CD4-positive, alpha-beta T cell treated with Interleukin-17A for 4 hours (primary cell): ENCODE results near the gene KLHL29.
A peak's percentile ranks its signal among the peaks of the same experiment; 100 is the strongest.

Experiments
- DNase-seq: peaks from one replicate; pipeline ENCODE4 v3.0.0-alpha.2; 2020; ENCODE audit warnings: mixed read lengths

KLHL29 gene

GRCh38 chr2:23518481-23519333 is 133.7 kb downstream of the KLHL29 start:
- DNase-seq = no peak

GRCh38 chr2:23519334-23519651 is 134.3 kb downstream of the KLHL29 start:
- DNase-seq = no peak

DNA sequence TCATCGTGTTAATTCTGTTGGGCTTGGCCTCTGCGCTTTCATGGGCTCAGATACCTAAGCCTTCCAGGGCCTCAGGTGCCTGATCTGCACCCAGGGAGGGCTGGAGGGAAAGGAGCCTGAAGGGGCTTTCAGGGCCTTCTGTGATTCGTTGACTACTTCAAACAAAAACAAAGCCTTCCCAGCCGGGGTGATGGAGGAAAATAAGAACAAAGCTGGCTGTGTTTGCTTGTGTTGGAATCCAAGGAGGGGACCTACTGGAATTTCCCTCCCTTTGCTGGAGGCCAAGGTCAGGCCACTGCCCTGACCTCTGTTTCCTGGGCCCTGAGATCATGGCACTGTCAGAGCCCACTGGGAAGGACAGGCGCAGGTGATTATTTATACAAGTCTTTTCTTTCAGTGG is 135.3 kb downstream of the KLHL29 start:
- no peak for DNase-seq

DNA sequence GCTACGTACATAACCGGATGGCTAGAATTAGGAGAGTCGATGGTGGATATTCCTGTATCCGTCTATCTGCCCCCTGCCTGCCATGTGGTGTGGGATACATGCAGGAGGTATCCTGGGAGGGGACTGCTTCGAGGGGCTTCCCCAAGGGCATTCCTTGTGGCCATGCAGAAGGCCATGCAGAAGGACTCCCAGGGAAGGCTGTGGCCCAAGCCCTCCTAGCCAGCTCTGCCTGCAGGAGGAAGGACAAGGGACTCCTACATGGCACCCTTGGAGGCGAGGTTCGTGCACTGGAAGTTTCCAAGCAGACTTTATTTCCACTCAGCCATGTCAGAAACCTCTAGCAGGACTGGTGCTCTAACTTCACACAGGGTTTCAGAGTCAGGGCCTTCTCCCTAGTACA is 136.1 kb downstream of the KLHL29 start:
- DNase-seq = no peak

DNA sequence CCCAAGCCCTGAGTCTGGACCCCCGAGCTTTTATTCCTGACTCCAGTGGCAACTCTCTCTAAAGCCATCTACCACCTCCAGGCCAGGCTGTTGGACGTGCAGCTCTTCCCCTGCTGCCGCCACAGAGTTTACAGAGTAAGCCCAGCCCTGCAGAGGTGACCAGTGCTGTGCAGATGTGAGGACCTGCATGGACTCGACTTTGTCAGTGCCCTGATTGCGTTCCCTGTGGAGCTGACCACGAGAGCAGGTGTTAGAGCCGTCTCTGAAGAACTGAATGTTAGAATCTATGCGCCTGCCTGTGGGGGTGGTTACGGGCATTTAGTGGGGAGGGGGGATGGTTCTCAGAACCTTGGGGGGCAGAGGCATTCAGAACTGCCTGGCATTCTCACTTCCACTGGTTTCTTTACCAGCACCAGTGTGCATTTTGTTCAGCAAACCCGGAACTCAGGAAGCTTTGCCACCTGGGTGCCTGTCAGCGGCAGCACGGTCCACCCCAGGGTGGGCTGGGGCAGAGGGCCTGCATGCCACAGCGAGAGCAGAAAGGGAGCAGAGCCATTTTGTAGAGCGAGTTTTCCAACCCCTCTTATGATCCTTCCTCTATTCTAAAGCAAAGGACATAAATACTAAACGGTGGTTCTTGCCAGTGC is 137.9 kb downstream of the KLHL29 start:
- DNase-seq = no peak

- DNase-seq = no peak
Observed at GRCh38 chr2:23523373-23524260, 138.6 kb downstream of the KLHL29 start.

DNA sequence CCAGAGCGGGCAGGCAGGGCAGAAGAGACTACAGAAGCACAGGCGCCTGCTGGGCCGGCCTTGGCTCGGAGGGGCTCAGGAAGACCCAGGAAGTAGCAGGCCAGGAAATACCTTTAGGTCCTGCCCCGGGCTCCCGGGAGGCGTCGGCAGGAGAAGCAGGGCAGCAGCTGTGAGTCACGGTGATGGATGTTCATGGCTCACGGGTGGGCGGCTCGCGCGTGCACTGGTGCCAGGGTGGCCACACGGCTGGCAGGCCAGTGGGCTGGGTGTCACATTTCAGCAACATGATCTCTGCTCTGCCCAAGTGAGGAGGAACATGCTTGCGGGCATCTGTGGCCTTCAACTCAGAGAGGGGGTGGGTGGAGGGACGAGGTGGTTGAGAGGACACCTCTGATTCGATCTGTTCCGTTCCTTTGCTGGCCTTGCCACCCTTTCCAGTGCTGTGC is 139.3 kb downstream of the KLHL29 start:
- DNase-seq = no peak

DNA sequence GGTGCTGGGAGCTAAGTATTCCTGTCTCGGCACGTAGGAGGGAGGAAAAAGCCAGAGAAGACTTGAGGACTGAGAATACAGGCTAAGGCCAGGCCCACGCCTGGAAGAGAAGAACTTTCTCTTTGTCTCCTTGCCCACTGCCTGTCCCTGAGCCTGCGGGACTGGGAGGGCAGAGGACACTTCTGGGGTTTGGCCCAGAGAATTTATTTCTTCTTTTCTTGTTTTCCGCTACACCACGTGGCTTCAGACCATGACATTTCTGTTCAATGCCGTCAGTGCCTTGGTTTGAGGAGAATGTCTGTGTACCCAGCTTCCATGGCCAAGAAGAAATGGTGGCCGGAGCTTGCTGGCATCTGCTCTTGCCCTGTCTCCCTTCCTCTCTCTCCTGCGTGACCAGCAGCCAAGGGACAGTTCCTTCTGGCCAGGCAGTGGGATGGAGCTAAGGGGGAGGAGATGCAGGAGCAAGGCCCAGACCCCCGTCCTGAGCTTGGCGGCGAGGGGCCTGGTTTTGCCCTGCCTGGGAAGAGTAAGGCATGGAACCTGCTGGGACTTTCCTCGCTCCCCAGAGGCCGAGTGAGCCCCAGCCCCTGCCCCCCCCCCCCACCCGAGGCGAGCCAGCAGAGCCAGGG is 140.3 kb downstream of the KLHL29 start:
- DNase-seq = no peak

DNA sequence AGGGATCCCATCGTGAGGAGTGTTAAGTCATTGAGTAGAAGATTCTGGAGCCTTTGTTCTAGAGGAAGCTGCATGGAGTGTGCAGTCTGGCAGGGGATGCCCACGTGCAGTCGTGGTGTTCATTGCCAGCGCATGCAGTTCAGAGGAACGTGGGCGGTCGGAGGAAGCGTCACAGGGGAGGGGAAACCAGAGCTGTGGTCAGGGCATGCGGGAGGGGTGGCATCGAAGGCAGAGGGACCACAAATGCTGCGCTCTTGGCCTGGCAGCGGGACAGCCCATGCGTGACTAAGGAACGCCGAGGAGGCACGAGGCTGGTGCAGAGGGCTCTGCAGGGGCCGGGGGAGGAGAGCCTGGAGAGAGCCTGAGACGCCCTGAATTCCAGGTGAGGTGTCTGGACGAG is 141.1 kb downstream of the KLHL29 start:
- peak; percentile 34 for DNase-seq

DNA sequence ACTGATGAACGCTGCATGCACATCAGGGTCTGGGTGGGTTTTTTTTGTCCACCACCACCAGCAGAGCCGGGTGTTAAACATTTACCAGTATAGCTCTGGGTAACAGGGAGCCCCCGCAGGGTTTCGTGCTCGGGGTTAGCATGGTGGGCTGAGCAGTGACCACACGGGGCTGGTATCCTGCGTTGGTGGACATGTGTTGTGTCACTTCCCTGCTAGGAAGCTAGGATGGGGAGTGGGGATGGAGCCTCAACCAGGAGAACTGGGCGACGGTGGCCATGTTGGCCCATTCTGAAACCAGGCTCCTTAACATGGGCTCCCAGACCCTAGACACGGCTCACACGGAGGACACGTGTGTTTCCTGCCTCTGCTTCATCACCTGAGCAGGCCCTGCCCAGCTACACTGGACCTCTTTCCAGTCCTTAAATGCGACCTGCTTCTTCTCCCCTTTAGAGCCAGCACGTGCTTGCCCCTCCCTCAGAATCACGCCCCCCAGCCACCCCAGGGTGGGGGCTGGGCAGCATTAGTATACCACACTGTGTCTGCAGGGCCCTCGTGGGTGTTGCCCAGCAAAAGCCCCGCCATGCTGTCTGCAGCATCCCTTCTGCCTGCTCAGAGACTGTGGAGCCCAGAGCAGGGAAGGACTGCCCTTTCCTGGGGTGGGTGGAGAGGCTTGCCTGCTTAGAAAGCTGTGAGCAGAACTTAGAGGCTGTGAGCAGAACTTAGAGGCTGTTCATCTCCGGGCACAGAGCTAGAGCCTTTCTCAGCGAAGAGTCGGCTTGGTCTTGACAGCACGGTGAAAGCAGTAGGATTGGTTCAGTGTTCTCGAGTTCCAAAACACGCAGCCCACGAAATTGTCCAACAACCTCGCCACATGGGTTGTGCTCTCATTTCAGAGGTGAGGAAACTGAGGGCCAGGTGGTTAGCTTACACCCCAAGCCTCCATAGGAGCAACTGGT is 142.1 kb downstream of the KLHL29 start:
- no peak for DNase-seq

DNA sequence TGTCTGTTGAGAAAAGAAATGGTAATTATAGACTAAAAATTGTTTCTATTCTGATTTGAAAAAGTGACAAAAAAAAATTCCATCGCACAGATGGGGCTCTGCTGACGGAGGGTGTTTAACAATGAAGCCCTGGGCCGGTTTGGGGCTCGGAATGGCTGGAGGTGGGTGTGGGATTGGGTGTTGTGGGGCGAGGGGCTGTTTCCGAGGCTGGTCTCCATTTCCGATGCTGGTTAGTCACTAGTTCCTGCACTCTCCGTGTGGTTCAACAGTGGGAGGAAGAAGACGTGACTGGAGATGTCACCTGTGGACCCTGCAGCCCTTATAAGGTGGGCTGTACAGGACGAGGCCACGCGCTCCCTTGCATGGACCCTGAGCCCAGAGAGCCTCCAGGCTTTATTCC is 143.2 kb downstream of the KLHL29 start:
- no peak for DNase-seq

DNA sequence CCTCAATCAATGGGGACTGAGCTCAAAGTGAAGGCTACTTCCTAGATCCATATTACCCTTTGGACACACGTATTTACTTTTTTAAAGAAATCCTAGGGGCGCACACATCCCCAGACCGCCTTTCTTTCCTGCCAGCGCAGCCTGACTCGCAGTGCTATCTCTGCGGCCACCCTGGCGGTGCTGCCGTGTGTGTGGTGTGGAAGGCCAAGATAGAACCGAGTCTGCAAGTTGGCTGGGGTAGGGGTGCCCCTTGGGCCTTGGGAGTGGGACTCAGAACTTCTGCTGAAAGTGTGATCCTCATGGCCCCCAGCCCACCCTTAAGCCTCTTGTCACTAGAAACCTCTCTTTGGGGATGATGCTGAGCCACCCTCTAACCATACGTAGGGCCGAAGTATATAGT is 143.7 kb downstream of the KLHL29 start:
- DNase-seq = no peak

- DNase-seq = no peak
Observed at GRCh38 chr2:23529659-23530058, 144.7 kb downstream of the KLHL29 start.

- DNase-seq = no peak
Observed at GRCh38 chr2:23530206-23530908, 145.4 kb downstream of the KLHL29 start.

GRCh38 chr2:23530909-23531276 is 145.9 kb downstream of the KLHL29 start:
- DNase-seq = no peak

GRCh38 chr2:23531280-23531679 is 146.3 kb downstream of the KLHL29 start:
- no peak for DNase-seq

DNA sequence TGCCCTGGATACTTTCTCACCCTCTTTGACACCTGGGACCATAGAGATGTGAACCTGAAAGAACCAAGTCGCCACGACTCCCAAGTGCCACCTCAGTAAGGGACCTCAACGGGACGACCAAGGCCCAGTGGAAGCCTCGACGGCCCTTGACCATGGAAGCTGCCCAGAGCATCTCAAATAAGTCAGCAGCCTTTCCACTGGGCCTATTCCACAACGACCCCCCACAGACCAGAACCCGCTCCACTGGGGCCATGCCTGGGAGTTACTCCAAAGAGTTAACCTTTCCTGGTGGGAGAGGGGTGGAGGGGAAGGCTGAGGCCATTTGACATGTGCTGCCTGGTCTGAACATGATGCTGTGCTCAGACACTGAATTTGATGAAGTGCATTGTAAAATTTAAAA is 146.9 kb downstream of the KLHL29 start:
- DNase-seq = no peak

DNA sequence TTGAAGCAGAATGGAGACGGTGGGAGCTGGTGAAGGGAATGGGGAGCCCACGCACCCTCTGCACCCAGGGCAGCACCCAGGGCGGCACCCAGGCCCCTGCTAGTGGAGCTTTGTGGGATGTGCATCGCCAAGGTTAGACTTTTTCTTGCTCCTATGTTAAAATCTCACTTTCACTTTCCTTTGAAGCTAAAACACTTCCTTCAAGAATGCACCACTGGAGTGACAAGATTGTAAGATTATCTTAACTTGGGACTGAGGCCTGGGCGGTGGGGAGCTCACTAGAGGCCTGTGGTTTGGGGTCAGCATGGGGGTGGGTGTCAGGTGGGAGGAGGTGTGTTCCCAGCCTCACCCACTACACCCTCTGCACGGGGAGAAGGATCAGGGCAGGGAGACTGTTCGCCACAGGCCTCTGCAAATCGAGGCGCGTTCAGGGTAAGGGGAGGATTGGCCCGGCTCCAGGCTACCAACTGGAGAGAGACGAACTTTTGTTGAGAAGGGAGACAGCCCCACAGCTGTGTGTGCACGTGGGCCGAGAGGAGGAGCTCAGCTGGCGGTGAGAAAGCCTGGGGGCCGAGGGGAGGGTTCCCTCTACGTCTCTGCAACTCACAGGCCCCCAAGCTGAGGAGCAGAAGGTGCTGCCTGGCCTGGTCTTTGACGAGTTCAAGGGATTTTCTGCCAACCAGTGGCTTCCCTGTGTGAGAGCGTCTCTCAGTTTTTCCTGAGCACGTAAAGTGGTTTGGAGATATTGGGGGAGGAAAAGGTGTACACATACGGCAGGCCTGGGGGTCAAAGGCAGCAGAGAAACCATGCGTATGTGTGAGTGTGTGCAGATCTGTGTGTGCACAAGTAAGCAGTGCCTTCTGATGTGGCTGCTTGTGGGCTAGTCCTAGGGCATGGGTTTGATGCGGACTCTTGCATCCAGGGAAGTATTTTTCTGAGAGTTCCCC is 147.7 kb downstream of the KLHL29 start:
- DNase-seq = peak; percentile 64

GRCh38 chr2:23533338-23533695 is 148.3 kb downstream of the KLHL29 start:
- peak; percentile 10 for DNase-seq

GRCh38 chr2:23534771-23535170 is 149.8 kb downstream of the KLHL29 start:
- DNase-seq = no peak
